Amygdala (tissue), 56 donors: Measurements from ENCODE around the gene NDUFAF5.

ENCODE experiments used
- DNase-seq, 56 donors: peaks; one replicate each; lab custom pipeline; 2025; lab: John Stamatoyannopoulos, UW

NDUFAF5 gene

DNA sequence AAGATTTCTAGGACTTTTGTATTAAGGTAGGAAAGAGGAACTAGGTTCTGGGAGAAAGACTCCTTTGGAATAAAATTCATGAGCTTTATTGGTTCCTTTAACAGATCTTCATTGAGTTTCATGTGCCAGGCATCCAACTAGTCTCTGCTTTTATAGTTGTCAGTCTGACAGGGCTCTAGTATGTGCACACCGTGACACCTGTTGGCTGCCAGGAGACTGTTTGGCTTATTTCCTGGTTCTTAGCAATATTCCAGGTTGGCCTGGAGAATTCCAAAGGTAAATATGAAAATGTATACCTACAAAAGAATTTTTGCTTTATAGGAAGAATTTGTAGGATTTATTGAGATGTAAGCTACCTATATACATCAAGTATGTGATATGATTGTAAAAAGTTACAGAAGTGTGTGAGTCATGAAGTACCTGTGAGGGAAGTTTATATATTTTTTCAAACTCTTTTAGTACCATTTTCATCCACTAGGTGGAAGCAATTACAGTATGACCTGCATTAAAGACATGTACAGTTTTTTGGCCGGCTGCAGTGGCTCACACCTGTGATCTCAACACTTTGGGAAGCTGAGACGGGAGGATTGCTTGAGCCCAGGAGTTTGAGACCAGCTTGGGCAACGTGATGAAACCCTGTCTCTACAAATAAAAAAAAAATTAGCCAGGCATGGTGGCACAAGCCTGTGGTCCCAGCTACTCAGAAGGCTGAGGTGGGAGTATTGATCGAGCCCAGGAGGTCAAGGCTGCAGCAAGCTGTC lies 35.2 kb downstream of the NDUFAF5 start:
- DNase-seq, result peak in 2 of 56 donors; percentile 8

DNA sequence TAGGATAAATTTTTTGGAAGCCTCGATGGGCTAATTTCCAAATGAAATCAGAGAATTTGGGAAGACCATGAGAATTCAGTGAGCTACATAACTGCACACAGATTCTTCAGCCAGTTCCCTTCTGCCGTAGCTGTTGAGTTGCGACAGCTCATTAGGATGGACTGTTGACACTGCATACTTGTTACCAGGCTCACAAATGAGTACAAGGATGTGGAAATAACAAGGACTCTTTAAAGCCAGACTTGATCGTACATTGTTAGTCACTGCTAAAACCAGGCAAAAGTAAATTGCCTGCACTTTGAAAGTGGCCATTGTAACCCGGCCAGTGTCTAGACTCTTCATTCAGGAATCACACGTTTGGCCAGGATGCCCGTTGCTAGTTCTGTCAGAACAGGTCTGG lies 37.0 kb downstream of the NDUFAF5 start:
- DNase-seq, result no peak

DNA sequence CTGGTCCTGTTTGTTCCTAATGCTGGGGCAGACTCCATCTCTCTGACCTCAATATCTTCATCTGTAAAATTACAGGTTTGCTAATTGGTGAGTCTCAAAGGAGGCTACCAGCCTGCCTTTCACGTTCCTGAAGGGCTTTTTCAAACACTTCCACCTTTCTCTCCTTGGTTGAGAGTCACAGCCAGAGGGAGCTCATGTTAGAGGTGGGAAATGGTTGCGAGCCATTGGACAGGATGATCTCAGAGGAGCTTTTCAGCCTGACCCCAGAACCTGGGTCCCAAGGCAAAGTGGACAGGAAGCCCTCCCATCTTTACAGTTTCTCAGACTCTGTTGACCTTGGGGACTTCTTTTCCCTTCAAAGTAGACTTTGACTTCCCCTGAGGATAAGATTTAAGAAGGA lies 37.6 kb downstream of the NDUFAF5 start:
- no peak for DNase-seq

DNA sequence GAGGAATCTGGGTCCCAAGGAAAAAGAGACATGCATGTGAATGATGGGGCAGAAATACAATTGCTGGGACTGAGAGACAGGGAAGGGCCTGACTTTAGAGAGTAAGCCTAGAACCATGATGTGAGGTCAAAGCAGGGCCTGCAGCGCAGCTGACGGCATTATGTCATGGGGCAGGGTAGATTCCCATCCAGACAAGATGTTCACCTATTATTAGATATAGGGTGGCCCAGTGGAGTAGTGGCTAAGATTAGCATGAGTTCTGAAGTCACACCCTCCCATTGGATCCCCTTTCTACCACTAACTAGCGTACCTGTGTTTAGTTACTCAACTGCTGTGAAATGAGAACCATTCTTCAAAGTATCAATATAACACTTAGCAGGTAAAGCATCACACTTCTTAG lies 39.6 kb downstream of the NDUFAF5 start:
- DNase-seq, result no peak

DNA sequence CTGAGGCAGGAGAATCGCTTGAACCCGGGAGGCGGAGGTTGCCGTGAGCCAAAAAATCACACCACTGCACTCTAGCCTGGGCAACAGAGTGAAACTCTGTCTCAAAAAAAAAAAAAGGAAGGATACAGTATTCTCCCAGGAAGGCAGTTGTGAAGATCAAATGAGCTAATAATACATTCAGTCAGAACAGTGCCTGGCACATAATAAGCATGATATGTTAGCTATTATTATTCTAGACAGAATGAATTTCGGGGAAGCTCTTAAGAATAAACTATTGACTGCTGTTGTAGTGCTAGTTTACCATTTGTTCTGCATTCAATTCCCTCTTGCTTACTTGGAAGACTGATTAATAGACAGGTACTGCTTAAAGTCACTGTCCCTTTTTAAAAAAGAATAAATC lies 40.6 kb downstream of the NDUFAF5 start:
- DNase-seq, result no peak

DNA sequence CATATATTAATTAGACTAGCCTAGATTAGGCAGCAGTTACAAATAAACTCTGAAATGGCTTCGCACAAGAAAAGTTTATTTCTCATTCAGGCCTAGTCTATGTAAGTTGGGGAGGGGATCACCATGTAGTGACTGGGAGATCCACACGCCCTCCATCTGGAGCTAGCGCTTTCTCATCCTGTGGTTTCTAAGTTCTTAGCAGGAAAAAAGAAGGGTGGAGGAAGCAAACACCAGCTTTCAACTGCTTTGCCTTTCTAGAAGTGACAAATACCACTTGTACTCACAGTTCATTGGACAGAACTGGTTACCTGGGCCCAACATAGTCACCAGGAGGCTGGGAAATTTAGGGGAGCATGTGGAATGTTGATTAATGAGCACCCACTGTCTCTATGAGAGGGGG lies 46.6 kb downstream of the NDUFAF5 start:
- no peak for DNase-seq

DNA sequence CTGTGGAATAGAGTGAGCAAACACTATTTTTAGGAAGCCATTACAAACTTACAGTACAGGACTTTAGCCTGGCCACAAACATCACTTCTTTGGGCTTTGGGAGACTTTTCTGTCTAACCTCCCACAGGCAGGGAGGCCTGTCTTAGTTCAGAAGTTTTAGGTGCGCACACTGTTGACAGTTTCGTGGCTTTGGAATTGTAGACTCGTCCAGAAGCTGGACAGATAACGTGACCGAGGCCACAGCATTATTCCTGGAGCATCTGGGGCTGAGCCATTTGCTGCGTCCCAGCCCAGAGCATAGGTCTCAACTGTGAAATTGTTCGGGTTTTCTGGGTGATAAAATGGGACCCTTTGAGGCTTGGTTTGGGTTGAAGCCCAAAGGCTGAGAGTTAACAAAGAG lies 53.8 kb downstream of the NDUFAF5 start:
- no peak for DNase-seq

DNA sequence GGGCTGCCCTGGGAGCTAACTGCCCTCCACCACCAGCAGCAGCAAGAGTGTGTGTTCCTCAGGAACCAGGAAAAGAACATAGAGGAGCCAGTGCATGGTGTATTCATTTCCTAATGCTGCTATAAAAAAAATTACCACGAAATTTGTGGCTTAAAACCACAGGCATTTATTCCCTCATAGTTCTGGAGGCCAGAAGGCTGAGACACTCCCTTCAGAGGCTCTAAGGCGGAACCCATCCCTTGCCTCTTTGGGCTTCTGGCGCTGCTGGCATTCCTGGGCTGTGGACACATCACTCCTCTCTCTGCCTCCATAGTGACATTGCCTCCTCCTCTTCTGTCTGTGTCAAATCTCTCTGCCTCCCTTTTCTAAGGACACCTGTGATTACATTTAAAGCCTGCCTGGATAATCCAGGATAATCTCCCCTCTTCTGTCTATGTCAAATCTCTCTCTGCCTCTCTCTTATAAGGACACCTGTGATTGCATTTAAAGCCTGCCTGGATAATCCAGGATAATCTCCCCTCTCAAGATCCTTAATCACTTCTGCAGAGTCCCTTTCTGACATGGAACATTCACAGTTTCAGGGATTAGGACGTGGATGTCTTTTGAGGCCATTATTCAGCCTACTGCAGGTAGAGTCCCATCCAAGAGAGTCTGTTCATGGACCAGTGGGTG lies 54.7 kb downstream of the NDUFAF5 start:
- no peak for DNase-seq

DNA sequence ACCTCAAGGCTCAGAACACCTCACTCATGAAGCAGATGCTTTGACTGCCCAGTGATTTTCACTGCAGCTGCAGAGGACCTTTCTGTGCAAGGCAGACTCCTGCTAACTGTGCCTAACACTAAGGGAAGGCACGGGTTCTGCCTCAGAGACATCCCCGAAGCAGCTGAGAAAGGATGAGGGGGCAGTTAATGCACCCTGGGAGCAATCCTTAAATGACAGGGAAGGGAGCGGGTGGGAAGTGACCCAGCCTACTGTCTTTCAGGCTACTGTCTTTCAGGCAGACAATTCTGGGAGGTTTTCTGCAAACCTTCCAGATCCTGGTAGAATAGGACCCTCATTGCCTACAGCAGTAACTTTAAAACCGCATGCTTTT lies 55.3 kb downstream of the NDUFAF5 start:
- no peak for DNase-seq

DNA sequence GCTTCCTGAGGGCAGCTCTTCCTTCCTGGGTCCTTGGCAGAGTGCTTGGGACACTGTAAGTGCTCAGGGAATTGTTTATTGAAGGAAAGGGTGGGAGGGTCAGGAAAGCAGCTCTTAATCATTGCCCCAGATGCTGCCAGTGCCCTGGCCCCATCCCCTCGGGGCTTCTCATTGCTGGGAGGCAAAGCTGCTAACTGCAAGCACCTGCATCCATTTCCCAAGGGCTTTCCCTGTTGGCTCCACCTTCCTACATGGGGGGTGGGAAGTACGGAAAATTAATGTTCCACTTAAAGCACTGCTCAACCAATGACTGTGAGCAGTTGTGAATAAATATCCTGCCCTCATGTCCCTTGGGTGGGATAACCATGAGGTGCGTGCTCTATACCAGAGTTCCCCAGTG lies 56.4 kb downstream of the NDUFAF5 start:
- DNase-seq, result no peak

DNA sequence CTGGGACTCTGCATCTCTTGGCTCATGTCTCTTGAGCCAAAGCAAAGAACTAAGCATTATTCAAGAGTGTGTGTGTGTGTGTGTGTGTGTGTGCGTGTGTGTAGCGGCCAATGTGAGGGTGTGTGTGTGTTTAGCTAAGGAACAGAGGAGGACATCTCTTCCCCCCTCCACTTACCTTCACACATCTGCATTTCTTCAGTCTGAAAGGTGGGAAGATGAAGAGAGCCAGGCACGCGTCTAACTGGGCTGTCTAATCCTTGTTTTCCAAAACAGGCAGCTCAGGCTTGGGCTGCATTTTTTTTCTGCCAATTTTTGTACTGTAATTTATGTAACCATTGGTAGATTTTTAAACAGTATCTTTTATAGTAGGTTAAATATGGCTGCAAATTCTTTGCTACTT lies 59.5 kb downstream of the NDUFAF5 start:
- DNase-seq, result no peak

DNA sequence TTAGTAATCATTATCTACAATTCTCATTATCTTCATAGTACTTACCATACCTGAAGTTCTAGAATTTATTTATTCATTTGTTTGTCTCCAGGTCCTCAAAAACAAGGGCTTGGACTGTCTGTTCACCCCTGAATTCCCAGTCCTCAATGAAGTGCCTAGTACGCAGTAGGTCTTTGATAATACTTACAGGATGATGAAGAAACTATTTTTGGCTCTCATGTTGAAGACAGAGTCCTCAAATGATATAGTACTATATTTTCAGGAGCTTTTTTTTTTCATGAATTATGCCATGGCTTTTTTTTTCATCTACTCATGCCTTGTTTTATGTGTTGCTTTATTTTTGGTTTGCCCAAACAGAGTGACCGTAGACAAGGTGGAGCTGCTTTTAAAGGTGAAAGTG lies 66.5 kb downstream of the NDUFAF5 start:
- DNase-seq, result no peak

DNA sequence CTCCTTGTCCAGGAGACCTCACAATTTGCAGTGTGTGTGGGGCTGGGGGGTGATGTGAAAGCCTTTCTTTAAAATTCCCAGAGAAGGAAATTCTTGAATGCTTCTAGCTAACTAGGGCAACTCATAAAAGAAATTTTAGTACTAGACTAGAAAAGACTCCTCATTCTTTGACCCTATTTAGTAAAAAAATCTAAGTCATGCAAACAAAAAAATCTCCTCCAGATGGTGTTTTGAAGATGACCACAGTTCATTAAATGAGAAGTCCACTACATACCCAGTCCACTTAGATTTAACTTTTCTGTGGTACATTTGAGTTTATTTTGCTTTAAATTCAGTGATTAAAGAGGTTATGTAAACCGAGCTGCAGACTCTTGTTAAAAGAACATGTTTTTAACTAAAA lies 67.5 kb downstream of the NDUFAF5 start:
- DNase-seq, result no peak

DNA sequence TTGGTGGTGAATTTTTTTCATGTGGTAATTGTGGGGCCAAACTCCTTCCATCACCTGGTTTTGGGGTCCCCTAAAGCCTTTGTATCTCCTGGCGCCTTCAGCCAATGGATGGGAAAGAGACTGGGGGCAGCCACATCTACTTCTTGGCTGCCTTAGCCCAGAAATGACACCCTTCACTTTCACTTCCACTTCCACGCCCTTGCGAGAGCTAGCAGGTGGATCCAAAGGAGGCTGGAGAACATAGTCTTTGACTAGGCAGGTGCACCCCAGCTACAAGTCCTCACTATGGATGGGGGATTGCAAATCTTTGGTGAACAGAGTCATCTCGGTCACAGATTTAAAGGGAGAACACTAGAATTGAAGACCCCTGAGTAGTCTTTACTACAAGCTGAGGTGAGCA lies 70.8 kb downstream of the NDUFAF5 start:
- no peak for DNase-seq

DNA sequence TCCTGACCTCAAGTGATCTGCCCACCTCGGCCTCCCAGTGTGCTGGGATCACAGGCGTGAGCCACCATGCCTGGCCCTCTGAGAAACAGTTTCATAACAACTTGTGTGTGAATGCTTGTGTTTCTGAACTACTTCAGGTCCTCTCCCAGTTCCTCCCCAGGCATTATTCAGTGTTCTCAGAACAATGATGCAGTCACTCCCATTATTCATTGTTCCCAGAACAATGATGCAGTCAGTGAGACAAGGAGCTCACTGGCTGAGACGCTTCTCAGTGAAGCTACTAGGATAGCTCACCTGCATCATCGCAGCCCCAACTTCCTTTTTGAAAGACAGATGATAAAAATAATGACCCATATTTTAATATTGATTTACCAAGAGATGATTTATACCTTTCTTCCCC lies 71.5 kb downstream of the NDUFAF5 start:
- peak in 17 of 56 donors; percentile 2 to 64 (median 19) for DNase-seq

DNA sequence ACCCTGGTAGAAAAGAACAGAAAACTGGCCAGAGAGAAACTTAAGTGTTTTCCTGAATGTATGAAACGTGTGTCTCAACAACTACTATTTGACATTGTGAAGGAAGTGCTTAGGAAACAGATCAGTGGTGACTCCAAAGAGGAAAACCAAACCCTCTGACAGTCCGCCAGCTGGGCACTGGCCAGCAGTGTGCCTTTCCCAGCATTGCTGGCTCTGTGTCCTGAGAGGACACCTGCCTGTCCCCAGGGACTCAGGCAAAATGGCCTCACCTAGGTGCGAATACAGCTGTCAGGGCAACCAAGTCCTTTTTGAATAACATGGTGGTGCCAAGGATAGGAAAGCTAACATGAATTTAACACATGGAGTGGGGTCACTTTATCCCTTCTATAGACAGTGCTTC lies 72.5 kb downstream of the NDUFAF5 start:
- DNase-seq, result peak in 9 of 56 donors; percentile 3 to 24 (median 10)

DNA sequence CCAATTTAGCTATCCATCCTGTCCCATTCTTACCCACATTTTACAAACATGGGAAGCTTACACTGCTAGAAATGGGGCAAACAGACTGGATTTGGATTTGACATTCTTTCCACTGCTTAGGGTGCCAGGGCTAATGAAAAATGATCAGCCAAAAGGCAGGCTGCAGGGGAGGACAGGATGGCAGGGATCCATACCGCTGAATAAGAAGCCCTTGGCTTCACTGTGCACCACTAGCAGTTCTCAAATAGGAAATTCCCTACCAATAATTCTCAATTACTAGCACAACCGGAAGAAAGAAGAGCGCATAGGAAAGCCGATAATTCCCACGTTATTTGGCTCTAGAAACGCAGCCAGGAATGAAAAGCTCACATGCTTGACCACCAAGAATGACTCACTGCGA lies 73.1 kb downstream of the NDUFAF5 start:
- peak in 2 of 56 donors; percentile 5 to 12 for DNase-seq

DNA sequence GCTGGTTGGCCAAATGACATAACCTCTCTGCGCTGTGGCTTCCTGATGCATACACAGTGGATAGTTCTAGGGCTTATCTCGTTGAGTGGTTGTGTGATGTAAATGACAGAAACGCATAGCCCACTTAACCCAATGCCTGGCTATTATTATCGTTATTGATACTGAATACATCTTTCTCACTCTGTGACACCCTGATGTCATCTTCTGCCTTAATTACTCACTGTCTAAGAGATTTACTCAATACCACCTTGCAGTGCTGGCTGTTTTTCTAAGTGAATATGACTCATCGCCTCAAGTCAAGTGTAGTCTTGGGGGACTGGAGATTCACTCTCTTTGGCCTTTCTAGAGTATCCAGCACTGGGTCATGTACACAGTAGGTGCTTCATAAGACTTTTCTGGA lies 73.6 kb downstream of the NDUFAF5 start:
- no peak for DNase-seq

DNA sequence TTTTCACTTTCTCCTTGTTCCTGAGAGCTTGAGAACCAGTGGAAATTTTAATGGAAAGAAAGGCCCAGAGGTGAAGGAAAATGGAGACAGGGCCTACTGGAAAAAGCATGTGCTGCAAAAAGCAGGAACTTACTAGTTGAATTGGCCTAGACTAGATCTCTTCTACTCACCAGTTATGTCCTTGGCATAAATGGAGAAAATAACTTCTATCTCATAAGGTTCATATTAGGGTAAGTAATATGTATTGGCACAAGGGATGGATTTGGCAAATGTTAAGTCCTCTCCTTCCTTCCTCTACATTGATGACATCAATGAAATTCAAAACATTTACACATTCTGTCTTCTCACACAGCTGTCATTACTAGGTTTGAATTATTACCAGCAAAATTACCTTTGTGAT lies 74.0 kb downstream of the NDUFAF5 start:
- no peak for DNase-seq

DNA sequence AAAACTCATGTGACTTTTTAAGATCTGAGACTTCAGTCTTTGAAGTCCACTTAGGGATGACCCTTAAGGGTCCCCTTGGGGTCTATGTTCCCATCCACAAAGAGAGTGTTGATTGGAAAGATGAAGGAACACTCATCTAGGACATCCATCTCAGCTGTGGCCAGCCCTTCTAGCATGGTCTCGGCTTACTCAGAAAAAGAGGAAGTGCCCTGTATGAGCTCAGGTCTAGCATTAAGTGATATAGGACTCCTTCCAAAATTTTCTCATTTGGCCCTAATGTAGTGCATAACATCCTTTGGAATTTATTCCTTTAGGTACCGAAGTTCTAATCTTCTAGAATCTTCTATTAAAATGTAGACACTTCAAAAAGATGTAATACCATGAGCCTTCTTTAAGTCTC lies 77.4 kb downstream of the NDUFAF5 start:
- DNase-seq, result no peak

DNA sequence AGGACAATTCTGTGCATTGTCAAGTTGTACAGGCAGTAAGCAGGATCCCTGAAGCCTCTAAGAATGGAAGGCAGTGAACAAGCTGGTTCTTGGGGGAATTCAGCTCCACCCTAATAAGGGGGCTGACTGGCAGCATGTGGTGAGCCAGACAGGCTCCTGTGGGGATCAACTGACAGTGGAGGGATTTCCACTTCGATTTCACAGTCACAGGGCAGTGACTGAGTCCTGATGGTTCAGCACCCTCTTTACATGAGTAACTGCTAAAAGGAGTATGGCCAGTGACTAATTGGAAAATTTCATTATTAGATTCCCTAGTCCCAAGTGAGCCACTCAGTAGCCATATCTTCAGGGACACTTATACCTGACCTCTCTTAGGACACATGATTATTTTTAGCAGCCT lies 78.4 kb downstream of the NDUFAF5 start:
- no peak for DNase-seq

DNA sequence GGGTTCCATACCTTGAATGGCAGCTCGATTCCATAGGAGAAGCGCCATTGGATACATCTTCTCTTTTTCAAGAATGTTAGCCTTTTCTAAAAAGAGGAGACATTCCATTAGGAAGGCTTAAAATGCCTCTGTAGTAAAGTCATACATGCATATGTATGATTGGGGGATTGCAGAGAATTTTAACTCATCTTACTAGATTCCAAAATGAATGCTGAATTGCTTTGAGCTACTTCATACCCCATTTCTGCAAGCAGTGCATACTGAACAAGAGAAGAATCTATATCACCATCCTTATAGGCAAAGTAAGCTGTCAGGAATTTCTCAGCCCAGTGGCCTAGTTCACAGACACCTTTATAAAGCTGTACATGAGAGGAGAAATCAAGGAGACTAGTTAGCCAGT lies 80.3 kb downstream of the NDUFAF5 start:
- DNase-seq, result no peak
